HG03354 (cell line): ENCODE data around the gene CACNB3.

Experiments
- ATAC-seq: cut with Tn5 transposase; IDR thresholded peaks from one replicate; pipeline ENCODE4 v1.9.1; 2021; ENCODE audit warnings: mild to moderate bottlenecking; ENCODE audit not compliant: unreplicated experiment, poor library complexity, severe bottlenecking

The CACNB3 gene

GRCh38 chr12:48815126-48816110, 2.9 kb upstream of the CACNB3 start:
- ATAC-seq = peak; percentile 14

GRCh38 chr12:48816143-48816854, 2.0 kb upstream of the CACNB3 start:
- no peak for ATAC-seq

- ATAC-seq = no peak
These were observed 715 bp downstream of the CACNB3 start for GRCh38 chr12:48818831-48819590.

- ATAC-seq = no peak
These were observed 1.9 kb downstream of the CACNB3 start for GRCh38 chr12:48819986-48820725.

- no peak for ATAC-seq
These were observed 3.8 kb downstream of the CACNB3 start for GRCh38 chr12:48822139-48822538.

- no peak for ATAC-seq
These were observed 4.4 kb downstream of the CACNB3 start for GRCh38 chr12:48822711-48823110.

- no peak for ATAC-seq
These were observed 5.0 kb downstream of the CACNB3 start for GRCh38 chr12:48823281-48823680.

- ATAC-seq = no peak
These were observed 5.8 kb downstream of the CACNB3 start for GRCh38 chr12:48824112-48824511.

- no peak for ATAC-seq
These were observed 6.6 kb downstream of the CACNB3 start for GRCh38 chr12:48824905-48825304.

- no peak for ATAC-seq
These were observed 8.0 kb downstream of the CACNB3 start for GRCh38 chr12:48826209-48826855.

- ATAC-seq = no peak
These were observed 8.7 kb downstream of the CACNB3 start for GRCh38 chr12:48827026-48827425.

- ATAC-seq = no peak
These were observed 9.3 kb downstream of the CACNB3 start for GRCh38 chr12:48827513-48828096.

GRCh38 chr12:48828293-48828692, 10.0 kb downstream of the CACNB3 start:
- ATAC-seq = no peak

- no peak for ATAC-seq
These were observed 10.7 kb downstream of the CACNB3 start for GRCh38 chr12:48828841-48829575.

- no peak for ATAC-seq
These were observed 13.0 kb downstream of the CACNB3 start for GRCh38 chr12:48831257-48831656.

- ATAC-seq = no peak
These were observed 14.2 kb downstream of the CACNB3 start for GRCh38 chr12:48832321-48833060.

- ATAC-seq = no peak
These were observed 19.8 kb downstream of the CACNB3 start for GRCh38 chr12:48838048-48838447.
